Adipose tissue (tissue), 3 donors: ENCODE measurements around the gene HNRNPDL. TPM values are rescaled to one million over a fixed set of nuclear protein-coding genes. Genes with fewer than 3 reads are reported as not detected.
A peak's percentile ranks its signal among the peaks of the same experiment; 100 is the strongest.
"Not testable (repeated sequence)": the region's sequence is repeated elsewhere in the genome, so short reads cannot be mapped to it uniquely, and the experiment has no call there.

Experiments used
- H3K27ac ChIP-seq: one replicate; pipeline ENCODE4 v1.5.1; 2013; ENCODE audit warnings: low read depth, low read length
- WGBS, 3 donors: extraction: QIAGEN DNeasy Blood & Tissue Kit; methylation state at CpG; one replicate each; pipeline ENCODE4 v1.1.7; 2013; 5-methylcytosine and 5-hydroxymethylcytosine counted together
- polyA plus RNA-seq, 3 donors: library from polyadenylated mRNA; stranded (reverse); fragments of 200-250 nt; gene quantifications; one replicate each; pipeline ENCODE4 v1.2.3, GENCODE V29; 2013
- donor health status: healthy with polysubstance abuse.
- donor health status: Bipolar disorder and iron deficiency.
- donor health status: healthy.

Gene HNRNPDL
- polyA plus RNA-seq: 100 to 1,000 TPM; 174 to 293 (median 286) TPM

- 0 to 1% (median 0%) methylated on average over 57 to 83 of the region's 83 CpGs for WGBS, 3 donors
- peak within 1 kb of the TSS; percentile 85 for H3K27ac ChIP-seq
Observed at GRCh38 chr4:82430193-82430963, at the start of gene HNRNPDL, which contains the start of gene ENOPH1. TSS of gene HNRNPDL (minus strand) at chr4:82430462. CDS start at chr4:82429690, 772 bp downstream. TSS of gene ENOPH1 (plus strand) at chr4:82430590. CDS start at chr4:82430830, 240 bp downstream.

- no peak overlapping the region for H3K27ac ChIP-seq
- 95 to 96% (median 95%) methylated on average over 14 of the region's 14 CpGs for WGBS, 3 donors
Observed at GRCh38 chr4:82479562-82479961, 49.3 kb upstream of the HNRNPDL start.

GRCh38 chr4:82477469-82477868 is 47.2 kb upstream of the HNRNPDL start:
- 42 to 93% (median 87%) methylated on average over 9 of the region's 9 CpGs for WGBS, 3 donors
- H3K27ac ChIP-seq: not testable (repeated sequence)

- 92 to 96% (median 93%) methylated on average over 7 of the region's 7 CpGs for WGBS, 3 donors
- H3K27ac ChIP-seq: not testable (repeated sequence)
Observed at GRCh38 chr4:82475931-82476330, 45.7 kb upstream of the HNRNPDL start.

- no peak overlapping the region for H3K27ac ChIP-seq
- WGBS, 3 donors: 96 to 98% (median 97%) methylated on average over 15 of the region's 15 CpGs
Observed at GRCh38 chr4:82473621-82474164, 43.4 kb upstream of the HNRNPDL start.

GRCh38 chr4:82473080-82473479 is 42.8 kb upstream of the HNRNPDL start:
- not testable (repeated sequence) for H3K27ac ChIP-seq
- 55 to 65% (median 58%) methylated on average over 5 of the region's 5 CpGs for WGBS, 3 donors

- H3K27ac ChIP-seq: no peak overlapping the region
- WGBS, 3 donors: 61 to 78% (median 69%) methylated on average over 2 of the region's 2 CpGs
Observed at GRCh38 chr4:82469791-82470345, 39.6 kb upstream of the HNRNPDL start.

GRCh38 chr4:82467471-82467870 is 37.2 kb upstream of the HNRNPDL start:
- WGBS, 3 donors: 41 to 72% (median 57%) methylated on average over 3 of the region's 3 CpGs
- H3K27ac ChIP-seq: no peak overlapping the region

- WGBS, 3 donors: 99 to 100% (median 100%) methylated on average over 1 of the region's 1 CpG
- no peak overlapping the region for H3K27ac ChIP-seq
Observed at GRCh38 chr4:82463221-82463620, 33.0 kb upstream of the HNRNPDL start.

GRCh38 chr4:82462415-82462831 is 32.2 kb upstream of the HNRNPDL start:
- 5 to 7% (median 7%) methylated on average over 6 to 7 of the region's 7 CpGs for WGBS, 3 donors
- H3K27ac ChIP-seq: no peak overlapping the region

GRCh38 chr4:82461710-82462109 is 31.4 kb upstream of the HNRNPDL start:
- H3K27ac ChIP-seq: no peak overlapping the region
- 78 to 89% (median 79%) methylated on average over 2 of the region's 2 CpGs for WGBS, 3 donors

GRCh38 chr4:82458729-82459128 is 28.5 kb upstream of the HNRNPDL start:
- WGBS, 3 donors: 64 to 93% (median 87%) methylated on average over 2 of the region's 2 CpGs

GRCh38 chr4:82457266-82457665 is 27.0 kb upstream of the HNRNPDL start:
- no peak overlapping the region for H3K27ac ChIP-seq
- 84 to 89% (median 88%) methylated on average over 7 of the region's 7 CpGs for WGBS, 3 donors

More at GRCh38 chr4:82458729-82459128, 28.5 kb upstream of the HNRNPDL start:
- H3K27ac ChIP-seq: no peak overlapping the region

- no peak overlapping the region for H3K27ac ChIP-seq
- WGBS, 3 donors: 96 to 97% (median 96%) methylated on average over 7 of the region's 7 CpGs
Observed at GRCh38 chr4:82452026-82452425, 21.8 kb upstream of the HNRNPDL start.

GRCh38 chr4:82450966-82451755 is 20.9 kb upstream of the HNRNPDL start:
- no peak overlapping the region for H3K27ac ChIP-seq
- WGBS, 3 donors: 80 to 91% (median 90%) methylated on average over 13 of the region's 13 CpGs

- 94 to 99% (median 94%) methylated on average over 1 of the region's 1 CpG for WGBS, 3 donors
Observed at GRCh38 chr4:82447886-82448285, 17.6 kb upstream of the HNRNPDL start.

GRCh38 chr4:82439088-82439487 is 8.8 kb upstream of the HNRNPDL start:
- WGBS, 3 donors: 82 to 89% (median 87%) methylated on average over 2 of the region's 2 CpGs
- no peak overlapping the region for H3K27ac ChIP-seq

More at GRCh38 chr4:82447886-82448285, 17.6 kb upstream of the HNRNPDL start:
- H3K27ac ChIP-seq: no peak overlapping the region

- no peak overlapping the region for H3K27ac ChIP-seq
- 83 to 90% (median 87%) methylated on average over 4 of the region's 4 CpGs for WGBS, 3 donors
Observed at GRCh38 chr4:82437285-82438005, 7.2 kb upstream of the HNRNPDL start.
